ES-I3 (cell line): ENCODE measurements around the gene ASTN1.

Experiments used
- H3K36me3 ChIP-seq: 2 replicates; pipeline ENCODE4 v1.6.1; 2013; ENCODE audit warnings: mild to moderate bottlenecking, low read length, control low read depth, moderate library complexity; ENCODE audit not compliant: insufficient read depth
- H3K4me1 ChIP-seq: 2 replicates; pipeline ENCODE4 v1.6.1; 2013; ENCODE audit warnings: mild to moderate bottlenecking, control low read depth, low read length; ENCODE audit not compliant: insufficient read depth
- H3K9ac ChIP-seq: 2 replicates; pipeline ENCODE4 v1.6.1; 2013; ENCODE audit warnings: low read depth, mild to moderate bottlenecking, low read length, moderate library complexity
- H3K9me3 ChIP-seq: 2 replicates; pipeline ENCODE4 v1.6.1; 2013; ENCODE audit warnings: mild to moderate bottlenecking, low read length, moderate library complexity; ENCODE audit not compliant: control insufficient read depth, insufficient read depth

Gene ASTN1

DNA sequence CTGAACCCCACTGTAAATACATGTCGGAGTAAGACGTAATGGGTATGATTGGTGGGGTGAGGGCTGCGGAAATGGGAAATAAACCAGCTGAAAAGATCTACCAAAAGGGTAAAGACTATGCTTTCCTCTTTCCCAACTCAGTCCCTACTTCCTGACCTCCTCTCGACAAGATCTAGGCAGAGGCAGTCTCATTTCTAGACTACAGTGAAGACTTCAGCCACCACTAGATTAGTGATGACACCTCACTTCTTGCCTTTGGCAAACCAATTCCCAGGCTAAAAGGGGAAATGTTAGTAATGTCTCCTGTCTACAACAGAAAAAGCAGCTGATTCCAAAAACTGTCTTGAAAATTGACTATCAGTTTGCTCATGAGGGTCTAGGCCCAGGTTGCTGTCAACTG lies 219.9 kb downstream of the ASTN1 start:
- Histone ChIP-seq H3K4me1 (no peaks in the 10 kb centered on the region), H3K9me3 (peaks cover 6% of the 10 kb centered on the region)

DNA sequence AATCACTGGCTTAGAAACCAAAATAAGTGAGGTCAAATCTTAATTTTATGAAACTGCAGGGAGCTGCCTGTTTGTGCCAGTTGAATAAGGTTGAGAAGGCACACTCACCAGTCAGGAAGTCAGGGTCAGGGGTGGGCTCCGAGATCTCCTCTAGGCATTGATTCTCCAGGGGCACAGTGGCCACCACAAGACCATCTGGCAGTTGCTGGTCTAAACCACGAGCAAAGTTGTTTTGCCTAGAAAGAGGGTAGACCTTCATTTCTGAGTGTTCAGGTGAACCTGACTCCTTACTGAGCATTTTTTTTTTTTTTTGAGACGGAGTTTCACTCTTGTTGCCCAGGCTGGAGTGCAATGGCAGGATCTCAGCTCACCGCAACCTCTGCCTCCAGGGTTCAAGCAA lies 220.7 kb downstream of the ASTN1 start:
- Histone ChIP-seq H3K36me3 (no peaks in the 10 kb centered on the region), H3K9ac (no peak overlapping the region), H3K4me1 (no peaks in the 10 kb centered on the region), H3K9me3 (peaks cover 6% of the 10 kb centered on the region)

More for the DNA sequence above, 219.9 kb downstream of the ASTN1 start:
- no peaks in the 10 kb centered on the region for H3K36me3 ChIP-seq
- no peak overlapping the region for H3K9ac ChIP-seq

DNA sequence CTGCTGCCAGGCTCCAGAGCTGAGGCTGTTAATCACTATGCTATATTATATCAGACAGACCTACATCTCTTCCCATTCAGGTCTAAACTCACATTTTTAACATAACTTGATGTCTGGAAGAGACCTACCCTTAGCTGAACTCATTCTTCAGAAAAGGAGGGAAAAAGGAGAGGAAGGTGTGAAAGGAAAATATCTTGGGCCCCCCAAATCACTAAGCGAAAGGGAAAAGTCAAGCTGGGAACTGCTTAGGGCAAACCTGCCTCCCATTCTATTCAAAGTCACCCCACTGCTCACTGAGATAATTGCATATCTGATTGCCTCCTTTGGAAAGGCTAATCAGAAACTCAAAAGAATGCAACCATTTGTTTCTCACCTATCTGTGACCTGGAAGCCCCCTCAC lies 222.2 kb downstream of the ASTN1 start:
- Histone ChIP-seq H3K4me1 (no peaks in the 10 kb centered on the region), H3K9ac (no peak overlapping the region), H3K9me3 (peaks cover 6% of the 10 kb centered on the region)

DNA sequence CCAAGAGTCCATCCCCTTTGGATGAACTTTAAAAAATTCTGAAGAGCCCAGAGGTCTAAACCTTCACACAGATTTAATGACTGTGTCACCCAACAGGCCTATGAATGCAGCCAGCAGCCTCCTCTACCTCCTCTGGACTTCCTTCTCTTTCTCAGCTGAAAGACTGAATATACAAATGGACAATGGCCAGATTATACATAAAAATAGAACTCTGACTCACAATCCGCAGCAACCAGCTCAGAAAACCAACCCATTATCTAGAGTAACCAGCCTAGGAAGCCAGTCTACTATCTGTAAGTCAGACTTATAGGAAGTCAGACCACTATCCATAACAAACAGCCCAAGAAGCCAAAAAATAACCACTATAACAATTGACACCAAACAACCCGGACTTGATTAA lies 224.5 kb downstream of the ASTN1 start:
- no peaks in the 10 kb centered on the region for H3K4me1 ChIP-seq
- no peaks in the 10 kb centered on the region for H3K36me3 ChIP-seq
- no peak overlapping the region for H3K9ac ChIP-seq
- H3K9me3 ChIP-seq = peaks cover 6% of the 10 kb centered on the region

More for the DNA sequence above, 222.2 kb downstream of the ASTN1 start:
- no peaks in the 10 kb centered on the region for H3K36me3 ChIP-seq

DNA sequence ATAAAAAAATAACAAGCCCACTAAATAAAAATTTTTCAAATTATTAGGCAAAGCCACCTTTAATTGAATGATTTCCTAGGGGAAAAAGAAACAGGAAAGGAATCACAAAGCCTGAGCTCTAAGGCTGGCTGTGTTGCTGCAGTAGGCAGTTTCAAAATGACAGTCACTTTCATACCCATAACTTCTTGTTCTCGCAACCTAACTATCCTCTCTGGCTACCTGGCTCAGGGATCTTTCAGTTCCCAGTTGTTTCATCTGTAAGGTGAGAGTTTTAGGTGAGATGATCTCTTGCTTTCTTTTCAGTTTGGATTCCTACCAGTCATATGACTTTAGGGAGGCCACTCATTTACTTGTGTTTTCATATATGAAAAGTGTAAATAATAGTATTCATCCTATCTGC lies 226.1 kb downstream of the ASTN1 start:
- Histone ChIP-seq H3K4me1 (no peaks in the 10 kb centered on the region), H3K9ac (no peak overlapping the region), H3K9me3 (peaks cover 6% of the 10 kb centered on the region), H3K36me3 (no peaks in the 10 kb centered on the region)

GRCh38 chr1:176934370-176934769 lies 230.1 kb downstream of the ASTN1 start:
- H3K4me1 ChIP-seq = no peaks in the 10 kb centered on the region
- no peak overlapping the region for H3K9ac ChIP-seq
- H3K9me3 ChIP-seq = no peaks in the 10 kb centered on the region
- H3K36me3 ChIP-seq = no peaks in the 10 kb centered on the region

DNA sequence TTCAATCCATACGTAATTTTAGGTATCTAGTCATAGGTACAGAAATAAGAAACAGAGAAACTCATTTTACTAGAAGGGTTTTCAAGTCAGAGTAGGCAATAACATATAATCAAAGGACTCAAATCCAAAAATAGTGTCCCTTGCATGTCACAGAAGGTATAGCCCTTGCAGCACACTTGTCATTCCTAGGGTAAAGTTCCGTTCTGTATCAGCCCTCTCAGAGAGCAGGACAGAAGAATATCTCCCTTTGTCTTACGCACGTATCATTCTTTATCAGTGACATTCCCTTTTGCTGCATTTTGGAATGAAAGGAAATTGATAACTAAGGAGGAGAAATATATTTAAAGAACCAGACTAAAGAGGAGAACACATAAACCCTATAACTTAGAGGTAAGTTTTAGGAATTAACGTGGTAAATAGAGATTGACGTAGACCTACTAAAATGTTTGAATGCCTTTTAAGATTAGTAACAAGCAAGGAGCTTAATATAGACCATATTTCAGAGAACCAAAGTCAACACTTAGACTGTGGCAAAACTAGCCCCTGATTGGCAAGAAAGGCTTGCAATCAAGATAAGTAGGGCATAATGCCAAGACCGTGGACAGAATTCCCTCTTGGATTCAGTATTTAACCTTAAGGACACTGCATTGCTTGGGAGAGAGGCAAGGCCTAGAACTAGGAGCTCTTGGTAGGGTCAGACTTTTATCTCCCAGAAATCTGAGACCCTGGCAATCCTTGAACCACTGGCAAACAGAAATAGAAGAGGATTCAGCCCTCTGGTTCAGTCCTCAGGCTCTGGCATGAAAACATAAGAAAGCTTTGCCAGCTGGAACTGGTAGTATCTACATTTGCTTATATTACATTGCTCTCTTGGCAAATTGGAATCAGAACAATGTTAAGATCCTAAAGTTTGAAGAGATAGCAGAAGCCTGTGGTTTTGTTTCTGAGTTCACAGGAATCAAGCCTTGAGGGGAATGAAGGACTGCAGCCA lies 232.1 kb downstream of the ASTN1 start:
- no peaks in the 10 kb centered on the region for H3K36me3 ChIP-seq
- H3K9ac ChIP-seq = no peak overlapping the region
- no peaks in the 10 kb centered on the region for H3K4me1 ChIP-seq
- H3K9me3 ChIP-seq = no peaks in the 10 kb centered on the region

DNA sequence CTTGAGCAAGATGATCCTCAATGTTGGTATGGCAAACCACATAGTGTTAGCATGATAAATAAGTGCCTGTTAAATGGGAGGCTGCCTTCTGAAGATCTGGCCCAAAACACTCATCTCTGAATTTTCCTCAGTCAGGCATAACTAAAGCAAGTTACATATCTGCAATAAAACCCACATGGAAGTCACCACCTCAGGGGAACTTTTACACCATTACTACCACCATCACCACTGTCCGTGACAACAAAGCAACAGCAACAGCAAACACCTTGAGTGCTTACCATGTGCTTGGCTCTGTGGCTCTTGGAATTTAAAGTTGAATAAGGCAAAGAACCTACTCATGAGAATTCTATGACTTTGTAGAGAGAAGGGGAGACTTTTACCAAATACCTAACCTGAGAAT lies 233.0 kb downstream of the ASTN1 start:
- Histone ChIP-seq H3K9ac (no peak overlapping the region), H3K36me3 (no peaks in the 10 kb centered on the region), H3K4me1 (no peaks in the 10 kb centered on the region), H3K9me3 (no peaks in the 10 kb centered on the region)

DNA sequence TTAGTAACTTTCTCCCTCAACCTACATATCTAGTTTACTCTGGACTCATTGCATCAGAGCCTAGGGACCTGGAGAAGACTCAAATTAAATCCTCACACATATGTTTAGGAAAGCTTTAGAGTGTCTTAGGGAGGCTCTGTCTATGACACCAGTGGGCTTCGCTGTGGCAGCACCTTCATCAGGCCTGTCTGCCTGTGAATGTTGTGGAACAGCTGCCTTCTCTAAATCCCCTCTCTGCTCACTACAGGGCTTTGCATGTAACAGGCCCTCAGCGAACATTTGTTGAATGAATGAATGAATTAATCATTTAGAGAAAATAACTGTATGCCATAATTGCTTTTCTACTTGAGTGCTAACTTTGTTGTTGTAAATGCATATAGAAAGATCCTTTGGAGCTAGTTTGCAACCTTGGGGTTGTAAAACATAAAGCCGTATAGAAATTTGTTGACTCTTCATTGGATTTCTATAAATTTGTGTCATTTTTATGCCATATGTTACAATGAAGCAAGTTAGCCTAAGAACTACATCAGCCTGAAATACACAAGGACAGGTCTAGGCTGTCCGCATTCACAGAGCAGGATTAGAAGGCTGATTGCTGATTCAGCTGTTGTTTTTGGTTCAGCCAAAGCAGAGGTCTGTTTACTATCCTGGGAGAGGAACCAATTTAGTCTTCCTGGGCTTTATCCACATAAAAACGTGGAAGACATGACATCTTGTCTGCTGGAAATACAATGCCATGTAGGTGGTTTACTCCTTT lies 238.0 kb downstream of the ASTN1 start:
- no peaks in the 10 kb centered on the region for H3K9me3 ChIP-seq
- H3K9ac ChIP-seq = no peak overlapping the region
- no peaks in the 10 kb centered on the region for H3K4me1 ChIP-seq
- H3K36me3 ChIP-seq = no peaks in the 10 kb centered on the region

DNA sequence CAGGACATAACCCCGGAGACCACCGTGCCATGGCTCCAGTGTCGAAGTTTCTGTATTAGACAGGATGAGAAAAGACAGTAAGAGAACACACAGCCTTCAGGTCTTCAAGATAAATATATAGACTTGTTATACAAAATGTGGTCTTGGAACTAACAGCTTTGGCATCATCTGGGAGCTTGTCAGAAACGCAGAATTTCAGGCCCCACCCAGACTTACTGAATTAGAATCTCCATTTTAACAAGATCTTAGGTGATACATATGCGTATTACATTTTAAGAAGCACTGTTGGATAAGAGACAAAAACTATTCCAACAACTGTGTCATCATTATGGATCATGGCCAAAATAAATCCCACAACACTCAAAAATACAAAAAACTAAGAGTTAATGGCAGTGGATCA lies 239.3 kb downstream of the ASTN1 start:
- Histone ChIP-seq H3K9ac (no peak overlapping the region), H3K9me3 (no peaks in the 10 kb centered on the region), H3K36me3 (no peaks in the 10 kb centered on the region), H3K4me1 (no peaks in the 10 kb centered on the region)

GRCh38 chr1:176923283-176923682 lies 241.2 kb downstream of the ASTN1 start:
- Histone ChIP-seq H3K9ac (no peak overlapping the region), H3K36me3 (no peaks in the 10 kb centered on the region), H3K9me3 (no peaks in the 10 kb centered on the region), H3K4me1 (no peaks in the 10 kb centered on the region)

DNA sequence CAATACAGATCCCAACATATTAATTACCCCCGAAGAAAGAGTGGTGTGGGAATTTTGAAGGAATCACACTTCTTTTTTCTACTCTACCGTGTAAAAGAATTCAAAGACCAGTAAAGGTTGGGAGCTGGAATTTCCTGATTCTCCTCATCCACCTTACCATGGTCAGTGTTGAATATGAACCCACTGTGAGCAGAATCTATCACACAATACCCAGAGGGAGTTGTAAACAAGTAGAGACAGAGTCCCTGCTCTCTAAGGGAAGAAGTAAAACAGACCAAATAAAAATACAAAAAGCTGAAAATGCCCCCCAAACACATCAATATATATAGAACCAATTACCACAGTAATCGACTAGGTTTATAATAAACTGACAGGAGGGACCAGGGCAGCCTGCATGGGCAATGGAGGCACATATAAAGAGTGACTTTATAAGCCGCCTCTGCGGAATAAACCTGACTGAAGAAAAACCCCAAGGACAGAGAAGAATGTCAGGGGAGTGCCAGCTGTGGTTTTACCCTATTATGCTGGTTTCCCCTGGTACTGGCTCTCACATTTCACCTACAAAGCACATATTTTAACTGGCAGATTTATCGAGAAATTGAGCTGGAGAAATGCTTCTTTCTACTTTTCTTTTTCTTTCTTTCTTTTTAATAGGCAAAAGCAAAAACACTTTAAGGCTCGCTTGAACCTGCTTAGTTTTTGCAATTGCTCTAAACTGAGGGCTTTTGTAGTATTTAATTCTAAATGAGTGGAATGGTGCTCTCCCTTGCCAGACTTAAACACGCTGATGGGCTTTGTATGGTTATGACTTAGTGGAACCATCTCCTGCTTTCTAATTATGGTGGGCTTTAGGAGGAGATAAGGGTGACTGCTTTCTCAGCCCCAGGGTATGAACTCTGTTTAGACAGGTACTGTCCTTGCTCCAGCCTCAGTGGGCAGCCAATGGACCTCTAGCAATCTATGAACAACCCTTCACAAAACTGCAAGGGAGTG lies 244.8 kb downstream of the ASTN1 start:
- H3K4me1 ChIP-seq = no peaks in the 10 kb centered on the region
- no peaks in the 10 kb centered on the region for H3K36me3 ChIP-seq
- H3K9me3 ChIP-seq = no peaks in the 10 kb centered on the region
- no peak overlapping the region for H3K9ac ChIP-seq

GRCh38 chr1:176905648-176906047 lies 258.9 kb downstream of the ASTN1 start:
- no peaks in the 10 kb centered on the region for H3K9me3 ChIP-seq
- H3K36me3 ChIP-seq = no peaks in the 10 kb centered on the region
- peaks cover 7% of the 10 kb centered on the region; the same call in 1 of the 2 replicates for H3K4me1 ChIP-seq
- H3K9ac ChIP-seq = no peak overlapping the region
